ENCODE data around the gene SLC39A11.

GRCh38 chr17:72754513-72754912 lies 338.0 kb downstream of the SLC39A11 start:
- TF ChIP-seq BHLHE40 (IDR thresholded peaks at IDR 0.05; ENCODE audit: borderline replicate concordance) (no peak), SP1 (IDR thresholded peaks at IDR 0.05) (no peak), ELF4 (IDR thresholded peaks at IDR 0.05) (no peak), FOXM1 (IDR thresholded peaks at IDR 0.05; ENCODE audit: borderline replicate concordance) (no peak)
